Neural progenitor cell (in vitro differentiated cells): Measurements from ENCODE around the gene ZG16. TPM values are rescaled to one million over a fixed set of nuclear protein-coding genes. Genes with fewer than 3 reads are reported as not detected.
A peak's percentile ranks its signal among the peaks of the same experiment; 100 is the strongest.

Source experiments
- DNase-seq: peaks from one replicate; pipeline ENCODE4 v3.0.0-alpha.2; 2016; ENCODE audit warnings: low spot score
- H2AFZ ChIP-seq: fragments of 200-600 bp; sonication (generic); replicated peaks from 2 replicates; pipeline ENCODE4 v1.6.1; 2016; ENCODE audit warnings: antibody characterized with exemption
- H3F3A ChIP-seq: fragments of 200-600 bp; sonication (generic); 2 replicates; pipeline ENCODE4 v1.6.1; 2016; ENCODE audit warnings: antibody characterized with exemption, low read depth
- H3K27ac ChIP-seq: fragments of 200-600 bp; sonication (generic); 2 replicates; pipeline ENCODE4 v1.5.1; 2016; ENCODE audit warnings: mild to moderate bottlenecking
- H3K27me3 ChIP-seq: fragments of 200-600 bp; sonication (generic); 2 replicates; pipeline ENCODE4 v1.6.1; 2016; ENCODE audit warnings: mild to moderate bottlenecking, moderate library complexity
- H3K36me3 ChIP-seq: fragments of 200-600 bp; sonication (generic); 2 replicates; pipeline ENCODE4 v1.5.1; 2016
- H3K4me1 ChIP-seq: fragments of 200-600 bp; sonication (generic); 2 replicates; pipeline ENCODE4 v1.6.1; 2016; ENCODE audit warnings: mixed run types
- H3K4me2 ChIP-seq: fragments of 200-600 bp; sonication (generic); 2 replicates; pipeline ENCODE4 v1.6.1; 2016
- H3K4me3 ChIP-seq: fragments of 200-600 bp; sonication (generic); 2 replicates; pipeline ENCODE4 v1.5.1; 2016
- H3K79me2 ChIP-seq: fragments of 200-600 bp; sonication (generic); 2 replicates; pipeline ENCODE4 v1.6.1; 2016; ENCODE audit warnings: low read depth
- H3K9ac ChIP-seq: fragments of 200-600 bp; sonication (generic); 2 replicates; pipeline ENCODE4 v1.6.1; 2016
- H3K9me3 ChIP-seq: fragments of 200-600 bp; sonication (generic); 2 replicates; pipeline ENCODE4 v1.5.1; 2016; ENCODE audit warnings: low read depth
- H4K20me1 ChIP-seq: fragments of 200-600 bp; sonication (generic); 2 replicates; pipeline ENCODE4 v1.6.1; 2016; ENCODE audit warnings: low read depth
- H3K27ac Mint-ChIP-seq: 3 replicates; pipeline ENCODE4 v1.8.0; 2021; ENCODE audit warnings: mixed read lengths
- H3K27me3 Mint-ChIP-seq: 2 replicates; pipeline ENCODE4 v1.8.0; 2022; ENCODE audit warnings: low read depth, mild to moderate bottlenecking, inconsistent platforms, moderate library complexity, mixed read lengths; ENCODE audit not compliant: insufficient read depth
- H3K36me3 Mint-ChIP-seq: 3 replicates; pipeline ENCODE4 v1.8.0; 2021; ENCODE audit warnings: mixed read lengths
- H3K4me1 Mint-ChIP-seq: 3 replicates; pipeline ENCODE4 v1.8.0; 2021; ENCODE audit warnings: mixed read lengths
- H3K4me3 Mint-ChIP-seq: 3 replicates; pipeline ENCODE4 v1.8.0; 2021; ENCODE audit warnings: mild to moderate bottlenecking, moderate library complexity, mixed read lengths
- H3K9me3 Mint-ChIP-seq: 3 replicates; pipeline ENCODE4 v1.8.0; 2020; ENCODE audit warnings: mixed read lengths
- EZH2 ChIP-seq: fragments of 200-600 bp; sonication (generic); IDR thresholded peaks from 2 replicates; pipeline ENCODE4 v1.6.1; 2017; ENCODE audit warnings: antibody characterized with exemption, mild to moderate bottlenecking, moderate library complexity
- EZH2phosphoT487 ChIP-seq: fragments of 200-600 bp; sonication (generic); IDR thresholded peaks from 2 replicates; pipeline ENCODE4 v1.6.1; 2017; ENCODE audit warnings: antibody characterized with exemption
- total RNA-seq: library from RNA; depleted of rRNA; stranded (reverse); fragments of >200 nt; gene quantifications from 2 replicates; pipeline ENCODE4 v1.2.3, GENCODE V29; 2015; ENCODE audit warnings: low replicate concordance
- TF ChIP-seq, protein P1 (sequence below): fragments of 200-600 bp; sonication (generic); IDR thresholded peaks from 2 replicates; pipeline ENCODE4 v1.5.1; 2017; ENCODE audit warnings: antibody characterized with exemption, mild to moderate bottlenecking

Gene ZG16
- total RNA-seq, 1 donor from 2014 or later, result not detected

DNA sequence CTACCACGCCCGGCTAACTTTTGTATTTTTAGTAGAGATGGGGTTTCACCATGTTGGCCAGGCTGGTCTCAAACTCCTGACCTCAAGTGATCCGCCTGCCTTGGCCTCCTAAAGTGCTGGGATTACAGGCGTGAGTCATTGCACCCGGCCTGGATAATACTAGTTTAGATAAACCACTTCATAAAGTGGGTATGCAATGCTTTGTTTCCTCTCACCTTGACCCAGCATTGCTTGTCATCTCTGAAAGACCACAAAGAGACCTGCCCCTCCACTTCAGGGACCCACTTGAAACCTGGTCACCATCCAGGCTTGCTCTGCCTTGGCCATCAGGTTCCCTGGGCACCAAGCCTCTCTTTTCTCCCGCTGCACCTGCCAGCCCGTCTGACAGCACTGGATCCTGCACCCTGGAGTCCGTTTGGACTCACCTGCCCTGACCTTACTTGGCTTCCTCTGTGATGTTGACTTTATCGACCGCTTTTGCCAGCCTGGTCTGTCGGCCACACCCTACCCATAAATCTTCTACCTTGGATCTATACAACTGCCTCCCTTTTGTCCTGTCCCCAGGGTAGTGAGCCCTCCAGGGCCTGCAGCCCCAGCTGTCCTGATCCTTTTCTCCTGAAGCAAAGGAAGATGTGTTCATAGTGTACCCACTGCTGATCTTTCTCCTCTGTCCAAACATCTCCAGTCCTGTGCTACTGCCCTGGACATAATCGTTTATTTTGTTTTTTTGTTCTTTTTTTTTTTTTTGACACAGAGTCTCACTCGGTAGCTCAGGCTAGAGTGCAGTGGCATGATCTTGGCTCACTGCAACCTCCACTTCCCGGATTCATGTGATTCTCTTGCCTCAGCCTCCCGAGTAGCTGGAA lies 12.7 kb upstream of the ZG16 start:
- Histone ChIP-seq H3K27ac (no peak overlapping the region), H3F3A (no peaks in the 10 kb centered on the region), H3K9me3 (no peaks in the 10 kb centered on the region), H3K4me3 (no peak overlapping the region), H3K9ac (no peak overlapping the region), H3K4me1 (no peaks in the 10 kb centered on the region), H3K4me2 (no peak overlapping the region), H3K36me3 (no peaks in the 10 kb centered on the region), H3K27me3 (no peaks in the 10 kb centered on the region), H2AFZ (no peak overlapping the region), H3K79me2 (no peaks in the 10 kb centered on the region), H4K20me1 (no peaks in the 10 kb centered on the region)
- Mint-ChIP-seq H3K9me3 (no peaks in the 10 kb centered on the region), H3K4me3 (no peak overlapping the region), H3K27me3 (peaks cover 4% of the 10 kb centered on the region), H3K36me3 (no peaks in the 10 kb centered on the region), H3K27ac (peak overlapping the region; percentile 22), H3K4me1 (peaks cover 2% of the 10 kb centered on the region)
- TF ChIP-seq, protein P1, sequence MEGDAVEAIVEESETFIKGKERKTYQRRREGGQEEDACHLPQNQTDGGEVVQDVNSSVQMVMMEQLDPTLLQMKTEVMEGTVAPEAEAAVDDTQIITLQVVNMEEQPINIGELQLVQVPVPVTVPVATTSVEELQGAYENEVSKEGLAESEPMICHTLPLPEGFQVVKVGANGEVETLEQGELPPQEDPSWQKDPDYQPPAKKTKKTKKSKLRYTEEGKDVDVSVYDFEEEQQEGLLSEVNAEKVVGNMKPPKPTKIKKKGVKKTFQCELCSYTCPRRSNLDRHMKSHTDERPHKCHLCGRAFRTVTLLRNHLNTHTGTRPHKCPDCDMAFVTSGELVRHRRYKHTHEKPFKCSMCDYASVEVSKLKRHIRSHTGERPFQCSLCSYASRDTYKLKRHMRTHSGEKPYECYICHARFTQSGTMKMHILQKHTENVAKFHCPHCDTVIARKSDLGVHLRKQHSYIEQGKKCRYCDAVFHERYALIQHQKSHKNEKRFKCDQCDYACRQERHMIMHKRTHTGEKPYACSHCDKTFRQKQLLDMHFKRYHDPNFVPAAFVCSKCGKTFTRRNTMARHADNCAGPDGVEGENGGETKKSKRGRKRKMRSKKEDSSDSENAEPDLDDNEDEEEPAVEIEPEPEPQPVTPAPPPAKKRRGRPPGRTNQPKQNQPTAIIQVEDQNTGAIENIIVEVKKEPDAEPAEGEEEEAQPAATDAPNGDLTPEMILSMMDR, result no peak
- TF ChIP-seq EZH2phosphoT487 (no peak), EZH2 (no peak)
- DNase-seq, result no peak

- Histone ChIP-seq H2AFZ (no peak overlapping the region), H3F3A (no peaks in the 10 kb centered on the region), H3K4me2 (no peak overlapping the region), H3K4me1 (no peaks in the 10 kb centered on the region), H3K9ac (no peak overlapping the region), H3K79me2 (no peaks in the 10 kb centered on the region), H3K27me3 (no peaks in the 10 kb centered on the region), H3K9me3 (no peaks in the 10 kb centered on the region), H3K36me3 (no peaks in the 10 kb centered on the region), H4K20me1 (no peaks in the 10 kb centered on the region), H3K4me3 (no peak overlapping the region), H3K27ac (no peak overlapping the region)
- no peaks in the 10 kb centered on the region for H3K36me3 Mint-ChIP-seq
- H3K27ac Mint-ChIP-seq, result no peak overlapping the region
- H3K27me3 Mint-ChIP-seq, result peaks cover 6% of the 10 kb centered on the region
- H3K4me3 Mint-ChIP-seq, result no peak overlapping the region
- H3K9me3 Mint-ChIP-seq, result no peaks in the 10 kb centered on the region
- DNase-seq, result no peak
- TF ChIP-seq EZH2phosphoT487, result no peak
- TF ChIP-seq EZH2, result no peak
- TF ChIP-seq, protein P1, result no peak
- peaks cover 2% of the 10 kb centered on the region for H3K4me1 Mint-ChIP-seq
These were observed 11.5 kb upstream of the ZG16 start for GRCh38 chr16:29766571-29766970.

- TF ChIP-seq, protein P1, result no peak
- TF ChIP-seq EZH2phosphoT487, result no peak
- TF ChIP-seq EZH2, result no peak
- no peak overlapping the region for H3K9ac ChIP-seq
- Mint-ChIP-seq H3K27ac (no peak overlapping the region), H3K27me3 (peaks cover 6% of the 10 kb centered on the region), H3K4me3 (no peak overlapping the region), H3K9me3 (no peaks in the 10 kb centered on the region), H3K4me1 (no peaks in the 10 kb centered on the region), H3K36me3 (no peaks in the 10 kb centered on the region)
- H3K4me2 ChIP-seq, result no peak overlapping the region
- H3K4me3 ChIP-seq, result no peak overlapping the region
- H3K27ac ChIP-seq, result no peak overlapping the region
- no peak for DNase-seq
- no peaks in the 10 kb centered on the region for H3K36me3 ChIP-seq
- no peaks in the 10 kb centered on the region for H3K79me2 ChIP-seq
- no peaks in the 10 kb centered on the region for H3K9me3 ChIP-seq
- H4K20me1 ChIP-seq, result no peaks in the 10 kb centered on the region
- H3K27me3 ChIP-seq, result no peaks in the 10 kb centered on the region
- no peak overlapping the region for H2AFZ ChIP-seq
- H3K4me1 ChIP-seq, result no peaks in the 10 kb centered on the region
- H3F3A ChIP-seq, result no peaks in the 10 kb centered on the region
These were observed 11.0 kb upstream of the ZG16 start for GRCh38 chr16:29767062-29767461.
